H4 (cell line): Measurements from ENCODE around the gene ART4. TPM values are rescaled to one million over a fixed set of nuclear protein-coding genes. Genes with fewer than 3 reads are reported as not detected.

ENCODE experiments used
- DNase-seq: peaks from one replicate; pipeline ENCODE4 v3.0.0-alpha.2; 2015; ENCODE audit warnings: low spot score
- total RNA-seq: library from RNA; depleted of rRNA; stranded (reverse); fragments of >200 nt; shearing (Covaris generic); gene quantifications from 2 replicates; pipeline ENCODE4 v1.2.3, GENCODE V29; 2014; rRNA removed

The ART4 gene
- total RNA-seq, 1 experiment from 2014 or later: not detected

DNA sequence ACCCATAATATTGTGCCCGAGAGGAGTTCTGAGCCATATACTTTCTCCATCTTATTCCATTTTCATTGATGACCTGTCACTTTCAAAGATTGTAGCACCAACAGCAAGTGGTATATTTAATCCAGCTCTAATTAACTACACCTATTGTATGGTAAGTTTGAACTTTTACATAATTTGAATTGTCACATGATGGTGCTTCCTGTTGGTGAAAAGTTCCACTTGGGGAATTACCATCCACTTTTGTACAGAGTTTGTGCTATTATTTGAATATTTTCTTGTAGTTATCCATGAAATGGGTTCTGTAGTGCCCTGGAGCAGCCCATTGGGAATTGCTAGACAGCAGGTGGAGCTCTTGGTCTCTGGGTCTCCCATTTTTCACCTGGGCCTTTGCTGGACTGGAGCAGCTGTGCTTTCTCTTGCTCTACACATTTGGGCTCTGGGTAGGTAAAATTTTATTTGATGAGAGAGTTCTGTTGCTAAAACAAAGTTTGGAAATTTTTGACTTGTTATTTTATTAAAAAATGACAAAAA lies 32.3 kb downstream of the ART4 start:
- DNase-seq: no peak

DNA sequence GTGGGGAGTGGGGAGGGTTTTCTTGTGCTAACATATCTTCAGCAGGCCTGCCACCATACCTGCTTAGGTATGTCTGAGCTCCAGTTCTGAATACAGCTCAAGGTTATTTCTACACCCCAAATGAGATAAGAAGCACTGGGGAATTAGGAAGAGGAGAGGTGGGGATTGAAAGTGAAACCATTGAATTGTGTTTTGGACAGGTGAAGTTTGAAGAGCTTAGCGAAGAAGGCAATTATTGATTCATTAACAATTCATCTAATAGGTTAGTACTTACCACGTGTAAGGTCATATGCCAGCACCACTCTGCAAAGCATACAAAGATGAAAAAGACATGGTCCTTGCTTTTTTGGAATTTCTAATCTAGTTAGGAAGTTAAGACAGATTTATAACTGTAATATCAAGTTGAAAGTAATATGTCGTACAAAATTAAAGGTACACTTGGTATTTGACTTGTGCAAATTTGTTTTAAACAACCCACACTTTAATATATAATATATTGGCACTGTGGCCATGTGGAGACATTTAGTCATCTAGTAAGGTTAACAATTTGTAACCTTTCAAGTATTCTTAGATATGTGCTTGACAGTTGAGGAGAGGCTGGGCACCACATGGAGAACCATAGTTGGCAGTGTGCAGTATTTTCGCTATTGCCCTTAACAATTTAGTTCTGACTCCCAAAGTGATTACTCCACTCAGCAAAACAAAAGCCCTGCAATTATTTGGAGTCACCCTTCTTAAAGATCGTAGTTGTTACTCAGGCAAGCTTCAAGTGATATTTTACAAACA lies 33.0 kb downstream of the ART4 start:
- no peak for DNase-seq

DNA sequence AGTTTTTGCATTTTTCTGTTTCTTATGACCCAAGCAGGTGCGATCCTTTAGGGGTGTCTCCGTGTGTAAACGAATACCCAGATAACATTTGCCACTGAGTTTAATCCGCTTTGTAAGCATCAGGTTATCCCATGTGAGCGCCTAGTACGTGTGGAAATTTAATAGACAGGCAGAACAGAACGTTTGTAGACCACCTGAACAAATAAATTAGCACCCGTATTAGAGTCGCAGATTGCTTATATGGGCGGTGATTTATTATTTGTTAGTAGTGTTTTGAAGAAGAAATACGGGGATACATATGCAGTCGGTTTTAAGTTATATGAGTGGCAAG lies 39.5 kb downstream of the ART4 start:
- no peak for DNase-seq

DNA sequence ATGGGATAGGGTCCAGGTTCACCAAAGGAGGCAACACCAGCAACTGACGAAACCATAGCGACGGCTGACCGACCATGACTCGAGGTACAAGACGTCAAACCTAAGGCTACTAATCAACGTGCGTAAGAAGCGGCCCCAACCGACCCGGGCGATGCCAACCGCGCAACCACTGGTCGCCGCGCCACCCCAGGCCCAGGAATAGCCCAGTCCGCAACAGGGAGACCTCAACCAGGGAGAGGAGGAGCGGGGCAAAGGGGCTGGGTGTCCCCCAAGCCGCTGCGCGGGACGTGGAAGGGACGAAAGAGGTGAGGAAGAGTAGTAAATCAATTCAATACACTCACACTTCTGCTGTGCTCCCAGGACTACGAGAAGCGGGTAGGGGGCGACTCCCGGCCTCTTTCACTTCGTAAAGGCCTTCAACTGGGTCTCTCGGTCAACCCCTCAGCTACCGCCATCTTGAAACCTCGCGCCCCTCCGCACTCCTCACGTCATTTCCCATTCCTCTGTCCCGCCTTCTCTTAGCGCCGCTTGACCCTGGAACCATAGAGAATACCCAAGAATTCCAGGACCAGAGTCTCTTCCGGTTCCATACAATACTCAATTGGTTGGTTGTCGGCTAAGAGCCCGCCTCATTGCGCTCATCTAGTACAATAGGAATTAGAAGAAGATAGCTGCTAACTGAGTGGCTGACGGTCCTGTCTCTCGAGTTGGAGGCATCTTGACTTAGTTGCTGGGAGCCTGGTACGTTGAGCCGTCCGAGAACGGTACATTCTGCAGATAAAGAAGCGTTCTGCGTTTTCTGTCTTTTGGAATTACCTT lies 40.1 kb downstream of the ART4 start, which contains the start of the genes C12orf60 and WBP11:
Gene C12orf60 (plus strand): TSS at position 660 of the 819 bp plus-strand sequence. CDS start 19,266 bp downstream, outside the sequence.
Gene WBP11 (minus strand): TSS at position 468 of the 819 bp plus-strand sequence. CDS start 2,095 bp downstream, outside the sequence.
- DNase-seq: peak; percentile 99

DNA sequence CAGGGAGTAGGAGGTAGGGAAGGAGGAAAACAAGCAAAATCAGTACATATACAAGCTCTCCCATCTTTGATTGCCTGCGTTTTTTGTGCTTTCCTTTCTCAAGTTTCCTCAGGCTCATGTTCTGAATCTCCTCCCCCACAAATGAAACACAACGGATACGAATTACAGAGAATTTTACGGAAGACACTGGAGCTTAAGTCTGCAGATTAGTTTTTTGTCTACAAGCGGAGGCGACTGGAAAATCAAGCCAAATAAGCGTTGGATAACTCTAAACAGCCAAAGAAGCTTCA lies 40.7 kb downstream of the ART4 start:
- no peak for DNase-seq

DNA sequence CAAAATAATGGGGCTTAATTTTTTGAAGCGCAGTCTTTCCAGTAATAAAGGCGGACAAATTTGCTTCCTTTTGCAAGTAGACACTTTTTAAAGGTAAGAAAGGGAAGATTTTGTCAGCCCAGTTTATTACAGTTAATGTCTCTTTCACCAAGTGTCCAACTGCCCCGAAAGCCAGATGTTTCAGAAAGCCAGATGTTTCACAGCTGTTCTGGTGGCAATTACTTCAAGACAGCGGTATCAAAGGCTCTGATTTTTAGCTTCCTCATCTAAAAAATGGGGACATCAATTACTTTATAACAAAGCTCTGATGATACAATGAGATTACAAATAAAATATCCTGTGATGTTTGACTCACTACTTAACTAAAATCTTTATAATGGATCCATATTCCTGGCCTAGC lies 41.1 kb downstream of the ART4 start:
- no peak for DNase-seq

DNA sequence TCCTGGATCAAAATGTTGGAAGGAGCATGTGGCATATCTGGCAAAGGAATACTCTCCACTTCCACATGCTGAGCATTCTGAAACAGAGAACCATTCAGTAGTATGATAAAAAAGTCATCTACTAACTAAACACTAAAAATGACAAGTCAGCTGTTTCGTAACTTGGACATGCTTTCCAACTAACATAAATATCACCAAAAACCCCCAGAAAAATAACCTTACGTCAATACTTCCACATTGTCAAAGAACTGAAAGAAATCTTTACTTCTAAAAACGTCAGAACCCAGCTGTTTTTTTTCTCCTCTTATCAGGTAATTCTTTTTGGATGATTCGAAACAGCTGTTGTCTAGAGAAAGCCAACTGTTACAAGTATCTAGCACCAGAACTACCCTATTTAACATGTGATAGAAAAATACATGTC lies 48.3 kb downstream of the ART4 start:
- DNase-seq: no peak

DNA sequence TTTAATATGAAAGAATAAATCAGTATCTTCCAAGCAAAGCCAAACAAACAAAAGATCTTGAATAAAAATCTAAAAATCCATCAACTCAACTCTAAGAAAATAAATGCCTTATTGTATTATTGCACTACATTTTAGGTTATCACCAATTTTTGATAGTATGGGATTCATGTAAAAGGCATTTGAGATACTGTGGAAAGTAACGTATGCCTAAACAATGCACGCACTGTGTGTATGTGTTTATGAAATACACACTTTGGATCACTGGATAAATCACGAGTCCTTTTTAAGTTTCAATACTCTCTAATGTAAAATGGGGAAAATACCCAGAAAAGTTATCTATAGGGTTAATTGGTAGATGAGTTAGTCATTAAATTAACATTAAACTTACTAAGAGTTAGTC lies 57.8 kb downstream of the ART4 start:
- DNase-seq: no peak

DNA sequence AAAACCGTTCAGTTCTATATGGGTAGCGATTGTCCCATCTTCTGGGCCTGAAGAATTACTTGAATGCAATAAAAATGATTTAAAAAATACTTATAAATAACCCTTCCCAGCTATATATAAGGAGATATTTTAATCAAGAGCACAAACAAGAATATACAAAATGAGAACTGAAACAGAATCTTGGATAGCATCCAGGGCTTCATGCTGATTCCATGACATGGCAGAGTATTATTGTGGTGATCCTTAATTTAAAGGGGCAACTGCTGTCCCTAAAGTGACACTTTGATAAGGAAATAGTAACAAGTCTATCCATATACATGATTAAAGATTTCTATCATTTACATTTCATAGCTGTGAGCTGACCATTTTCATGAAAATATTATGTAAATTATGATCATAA lies 58.9 kb downstream of the ART4 start:
- DNase-seq: no peak

DNA sequence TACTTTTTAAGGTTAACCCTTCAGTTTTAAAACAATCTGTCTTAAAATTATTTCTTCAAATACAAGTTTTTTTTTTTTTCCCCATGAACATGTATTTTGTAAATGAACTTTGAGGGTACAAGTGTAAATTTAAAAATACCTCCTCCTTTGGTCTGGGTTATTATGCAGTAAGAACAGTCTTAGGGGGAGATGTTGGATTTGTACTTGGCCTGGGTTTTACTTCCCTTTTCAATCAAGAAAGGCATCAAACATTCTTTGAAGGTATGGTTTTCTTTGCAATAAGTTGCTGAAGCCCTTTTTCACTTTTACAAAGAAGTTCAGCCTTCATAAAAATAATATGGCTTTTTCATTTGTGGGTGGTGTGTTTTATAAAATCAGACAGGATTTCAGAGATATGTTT lies 60.6 kb downstream of the ART4 start:
- no peak for DNase-seq

DNA sequence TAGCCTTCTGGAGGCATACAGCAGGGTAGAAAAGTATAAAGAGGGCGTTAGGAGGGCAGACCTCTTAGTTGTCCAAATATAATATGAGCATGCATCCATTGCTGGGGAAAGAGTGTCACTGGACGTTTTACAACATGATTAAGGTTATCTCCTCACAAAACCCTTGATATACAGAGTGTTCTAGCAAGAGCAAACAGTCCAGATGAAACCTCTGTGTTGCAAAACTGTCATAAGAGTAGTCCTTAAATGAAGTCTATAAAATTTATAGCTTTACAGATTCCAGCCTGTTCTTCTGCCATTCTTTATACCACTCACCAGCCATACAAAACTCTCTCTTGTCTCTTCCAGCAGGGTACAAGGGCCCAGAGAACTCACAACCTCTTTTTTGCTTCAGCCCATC lies 61.8 kb downstream of the ART4 start:
- no peak for DNase-seq

DNA sequence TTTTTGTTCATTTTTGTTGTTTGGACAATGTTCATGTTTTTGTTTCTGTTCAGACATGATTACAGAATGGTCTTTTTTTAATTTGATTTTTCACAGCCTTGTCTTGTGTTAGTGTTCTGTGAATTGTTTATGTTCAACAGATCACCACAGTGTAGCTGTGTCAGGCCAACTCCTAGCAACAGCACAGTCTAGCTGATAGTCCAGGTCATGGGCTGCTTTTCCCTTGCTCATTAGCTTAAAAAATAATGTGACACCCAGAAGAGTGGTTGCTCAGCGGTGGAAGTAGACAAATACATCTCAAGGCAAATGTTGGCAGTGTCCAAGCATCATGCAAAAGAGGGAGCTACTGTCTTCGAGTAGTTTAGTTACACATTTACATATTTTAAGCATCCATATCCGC lies 62.5 kb downstream of the ART4 start:
- no peak for DNase-seq

DNA sequence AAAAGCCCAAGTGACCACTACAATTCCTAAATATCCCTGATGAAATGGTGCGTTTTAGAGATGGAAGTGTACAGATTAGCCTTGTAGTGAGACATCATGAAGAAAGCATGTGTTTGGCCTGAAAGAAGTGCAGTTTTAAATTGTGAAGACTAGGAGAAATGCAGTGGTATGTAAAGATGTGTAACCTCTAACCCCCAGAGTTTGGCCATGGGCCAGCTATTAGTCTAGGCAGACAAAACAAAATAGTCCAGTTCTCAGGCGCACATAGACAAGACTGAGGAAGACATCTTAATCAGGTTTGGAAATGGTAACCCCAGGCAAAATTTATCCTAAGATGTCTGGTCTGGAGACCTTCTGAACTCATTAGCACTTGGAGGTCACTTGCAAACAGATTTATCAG lies 63.5 kb downstream of the ART4 start:
- DNase-seq: no peak

DNA sequence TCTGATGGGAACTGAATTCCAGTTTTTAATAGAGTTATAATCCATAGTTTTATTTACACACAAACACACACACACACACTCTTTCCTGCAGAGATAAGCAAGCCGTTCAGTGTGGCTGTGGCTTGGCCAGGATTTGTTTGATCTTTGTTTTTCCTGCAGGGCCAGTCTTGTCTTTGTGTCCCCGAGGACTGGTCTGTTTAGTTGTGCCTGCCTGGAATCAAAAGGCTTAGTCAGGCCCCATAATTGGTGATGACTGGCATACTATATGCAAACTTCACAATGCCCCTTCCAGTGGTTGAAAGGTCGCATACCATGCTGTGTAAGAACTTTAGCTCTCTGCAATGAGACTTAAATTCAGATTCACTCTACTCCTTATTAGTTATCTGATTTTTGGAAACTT lies 66.1 kb downstream of the ART4 start:
- peak; percentile 44 for DNase-seq

DNA sequence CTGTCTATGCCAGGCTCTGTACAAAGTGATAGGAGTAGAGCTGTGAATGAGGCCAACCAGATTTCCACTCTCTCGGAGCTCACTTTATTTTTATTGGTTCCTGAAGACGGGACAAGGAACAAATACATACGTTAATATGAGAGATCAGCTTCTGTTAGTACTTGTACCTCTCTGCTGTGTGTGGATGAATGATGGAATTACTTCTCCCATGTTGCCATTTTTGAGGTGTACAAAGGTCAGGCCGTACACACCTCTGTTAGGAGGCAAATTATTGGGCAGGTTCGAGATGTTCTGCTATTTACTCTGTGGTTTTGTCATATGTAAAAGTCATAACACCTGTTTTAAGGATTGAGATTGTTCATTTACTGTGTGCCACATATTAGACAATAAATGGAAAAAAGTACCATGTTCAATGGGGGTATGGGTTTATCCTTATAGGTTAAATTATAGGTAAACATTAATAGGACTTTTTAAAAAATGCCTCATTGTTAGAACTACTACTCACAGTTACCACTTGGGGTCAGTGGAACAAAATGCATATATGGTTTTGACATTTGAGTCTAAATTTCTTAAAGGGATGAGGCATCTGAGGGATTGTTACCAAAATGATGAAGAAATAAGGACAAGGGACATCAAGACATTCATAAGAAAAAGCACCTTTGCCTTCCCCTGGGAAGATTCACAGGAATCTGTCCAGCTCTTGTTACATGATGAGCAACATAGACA lies 66.9 kb downstream of the ART4 start:
- DNase-seq: peak; percentile 24

DNA sequence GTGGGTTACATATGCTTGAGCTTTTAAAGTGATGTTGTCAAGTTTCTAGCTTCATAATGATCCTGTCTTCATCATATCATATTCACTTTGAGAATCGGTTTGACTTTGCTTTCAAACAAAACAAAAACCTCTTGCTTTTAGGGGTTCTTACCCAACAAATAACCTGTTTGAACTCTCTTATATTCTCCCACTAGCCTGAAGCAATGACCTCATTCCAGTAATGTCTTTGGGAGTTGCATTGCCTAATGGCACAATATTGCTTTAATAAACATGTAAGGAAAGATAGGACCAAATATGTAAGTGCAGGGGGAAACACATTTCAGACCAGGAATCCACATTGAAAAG lies 67.7 kb downstream of the ART4 start:
- no peak for DNase-seq

Other genes with a start within 250 kb of the ART4 start
- not detected in 2 replicates for gene GUCY2C, start 146.9 kb downstream of the ART4 start, total RNA-seq
- 21.3 and 35.5 TPM in 2 replicates for gene WBP11, start 40.0 kb downstream of the ART4 start, total RNA-seq
- gene C12orf60, start 39.9 kb downstream of the ART4 start, total RNA-seq: 1.2 and 2.8 TPM in 2 replicates
- not detected in 2 replicates for gene SMCO3, start 29.3 kb downstream of the ART4 start, total RNA-seq
- 40.0 and 42.8 TPM in 2 replicates for gene MGP, start 42.3 kb upstream of the ART4 start, total RNA-seq
- gene ERP27, start 95.0 kb upstream of the ART4 start, total RNA-seq: not detected in 2 replicates
- 5.8 and 15.1 TPM in 2 replicates for gene ARHGDIB, start 118.1 kb upstream of the ART4 start, total RNA-seq
- gene PDE6H, start 129.5 kb upstream of the ART4 start, total RNA-seq: not detected in 2 replicates